ENCODE data around the gene STIMATE. TPM values are rescaled to one million over a fixed set of nuclear protein-coding genes. Genes with fewer than 3 reads are reported as not detected.

STIMATE gene
- total and polyA plus RNA-seq, 10 of the 15 experiments (the other 5 are each of a cell fraction or from before 2014, with no cell fraction given), result 0.24 to 24.1 (median 15.4) TPM

DNA sequence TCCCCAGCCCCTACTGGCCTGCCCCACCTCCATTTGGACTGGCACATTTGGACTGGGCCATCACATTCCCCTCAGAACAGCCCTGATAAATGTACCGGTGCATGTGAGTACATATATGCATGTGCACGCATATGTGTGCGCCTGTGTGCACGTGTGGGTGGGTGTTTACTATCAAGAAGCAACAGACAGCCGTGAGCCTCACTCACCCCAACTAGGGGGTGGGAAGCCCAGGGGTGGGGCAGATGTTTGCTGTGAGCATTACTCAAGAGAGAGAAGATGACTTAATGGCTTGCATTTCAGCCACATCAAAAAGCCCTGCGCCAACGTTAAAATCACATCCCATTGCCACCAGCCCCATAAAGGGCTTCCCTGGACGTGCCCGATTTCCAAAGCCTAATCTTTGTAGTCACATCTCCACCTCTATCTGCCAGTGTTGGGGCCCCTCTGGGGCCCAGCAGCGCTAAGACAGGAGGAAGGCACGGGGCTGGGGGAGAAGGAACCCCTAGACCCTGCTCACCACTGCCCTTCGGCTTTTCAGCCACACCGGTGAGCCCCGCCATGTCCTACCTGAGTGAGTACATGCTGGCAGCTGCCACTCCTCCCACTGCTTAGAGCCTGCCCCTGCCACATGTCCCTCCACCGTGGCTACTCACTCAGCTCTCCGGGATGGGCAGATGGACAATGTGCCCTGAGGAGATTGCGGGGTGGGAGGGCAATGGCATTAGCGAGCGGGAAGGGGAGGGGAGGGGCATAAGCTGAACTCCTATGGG is 91.9 kb downstream of the STIMATE start (continued):
- TF ChIP-seq, protein P1, sequence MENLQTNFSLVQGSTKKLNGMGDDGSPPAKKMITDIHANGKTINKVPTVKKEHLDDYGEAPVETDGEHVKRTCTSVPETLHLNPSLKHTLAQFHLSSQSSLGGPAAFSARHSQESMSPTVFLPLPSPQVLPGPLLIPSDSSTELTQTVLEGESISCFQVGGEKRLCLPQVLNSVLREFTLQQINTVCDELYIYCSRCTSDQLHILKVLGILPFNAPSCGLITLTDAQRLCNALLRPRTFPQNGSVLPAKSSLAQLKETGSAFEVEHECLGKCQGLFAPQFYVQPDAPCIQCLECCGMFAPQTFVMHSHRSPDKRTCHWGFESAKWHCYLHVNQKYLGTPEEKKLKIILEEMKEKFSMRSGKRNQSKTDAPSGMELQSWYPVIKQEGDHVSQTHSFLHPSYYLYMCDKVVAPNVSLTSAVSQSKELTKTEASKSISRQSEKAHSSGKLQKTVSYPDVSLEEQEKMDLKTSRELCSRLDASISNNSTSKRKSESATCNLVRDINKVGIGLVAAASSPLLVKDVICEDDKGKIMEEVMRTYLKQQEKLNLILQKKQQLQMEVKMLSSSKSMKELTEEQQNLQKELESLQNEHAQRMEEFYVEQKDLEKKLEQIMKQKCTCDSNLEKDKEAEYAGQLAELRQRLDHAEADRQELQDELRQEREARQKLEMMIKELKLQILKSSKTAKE (IDR thresholded peaks at IDR 0.05; ENCODE audit: low read depth, poor library complexity, severe bottlenecking), result no peak
- TF ChIP-seq SRF (IDR thresholded peaks at IDR 0.05; ENCODE audit: low read depth in 2 of 2, low read length in 2 of 2), result no peak
- no peak for TF ChIP-seq SUPT20H (IDR thresholded peaks at IDR 0.05; ENCODE audit: borderline replicate concordance, control insufficient read depth, low read depth, low read length)

DNA sequence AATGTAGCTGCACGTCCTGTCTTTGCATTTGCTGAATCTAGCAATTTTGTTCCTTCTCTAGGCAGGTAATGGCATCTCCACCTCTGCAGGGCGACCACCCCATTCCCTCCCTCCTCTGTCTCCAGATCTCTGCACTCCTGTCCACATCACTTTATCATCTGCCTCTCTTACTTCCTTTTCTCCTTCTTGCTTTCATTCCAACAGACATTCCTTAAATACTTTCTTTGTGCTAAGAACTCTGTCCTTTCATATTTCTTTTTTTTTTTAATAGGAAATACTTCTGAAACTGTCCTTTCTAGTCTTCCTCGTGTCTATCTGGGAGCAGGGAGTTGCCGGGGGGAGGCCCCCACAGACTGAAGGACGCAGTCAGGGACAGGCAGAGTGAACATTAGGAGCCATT is 95.5 kb downstream of the STIMATE start:
- FAIRE-seq (no peak), DNase-seq (ENCODE audit: low read depth, low spot score) (no peak), ATAC-seq (no peak)
- Histone ChIP-seq H3K4me2 (ENCODE audit: control insufficient read depth, insufficient read depth) (no peak overlapping the region), H4K20me1 (ENCODE audit: control insufficient read depth, insufficient read depth) (no peaks in the 10 kb centered on the region; the same call in 1 of the 2 replicates), H3K27ac (ENCODE audit: control insufficient read depth, insufficient read depth) (no peak overlapping the region), H3K4me1 (ENCODE audit: control insufficient read depth, insufficient read depth, low read length) (no peaks in the 10 kb centered on the region), H3K27me3 (replicated peaks in 1 of 2; ENCODE audit: control insufficient read depth in 2 of 2, insufficient read depth in 2 of 2, low read length in 1 of 2) (no peaks in the 10 kb centered on the region), H3K36me3 (ENCODE audit: control insufficient read depth in 2 of 2, insufficient read depth in 2 of 2, low read length in 1 of 2) (no peaks in the 10 kb centered on the region), H3K9me3 (replicated peaks; ENCODE audit: control insufficient read depth, insufficient read depth, low read length) (no peaks in the 10 kb centered on the region), H3K4me3 (no peak overlapping the region), H2AFZ (ENCODE audit: control insufficient read depth, low read depth, low read length) (no peak overlapping the region), H3K79me2 (ENCODE audit: control insufficient read depth, insufficient read depth, low read length) (no peaks in the 10 kb centered on the region), H3K9ac (ENCODE audit: control insufficient read depth, insufficient read depth, low read length) (no peak overlapping the region)
- 20% methylated on average over 4 of the region's 5 CpGs for WGBS (ENCODE audit: insufficient coverage, insufficient replicate concordance, low lambda C conversion rate, missing lambda C conversion rate)
- POLR2A ChIA-PET, result no interaction called here
- BruUV-seq (replicated peaks), result no TSS peak
- CTCF ChIA-PET, result interaction anchor here (1.2 kb wide), 1 partner anchor 10 kb away, joined by 3 read pairs; no protein-coding TSS in a partner anchor
- SMC1A ChIA-PET (ENCODE audit: uncharacterized antibody, unreplicated experiment), result no interaction called here
- RAD21 ChIA-PET (ENCODE audit: unreplicated experiment), result no interaction called here
- TF ChIP-seq CHD1 (IDR thresholded peaks at IDR 0.05; ENCODE audit: low read depth, low read length) (no peak), KDM1A (IDR thresholded peaks at IDR 0.05; ENCODE audit: borderline replicate concordance) (no peak), EGR1 (IDR thresholded peaks at IDR 0.05; ENCODE audit: borderline replicate concordance in 1 of 2, low read depth in 2 of 2, low read length in 2 of 2) (no peak), WRNIP1 (IDR thresholded peaks at IDR 0.05; ENCODE audit: borderline replicate concordance, low read depth, low read length) (no peak), NFYA (IDR thresholded peaks at IDR 0.05; ENCODE audit: borderline replicate concordance, low read depth, low read length) (no peak), STAT3 (IDR thresholded peaks at IDR 0.05; ENCODE audit: low read depth, low read length) (no peak)
- TF ChIP-seq, protein P2, sequence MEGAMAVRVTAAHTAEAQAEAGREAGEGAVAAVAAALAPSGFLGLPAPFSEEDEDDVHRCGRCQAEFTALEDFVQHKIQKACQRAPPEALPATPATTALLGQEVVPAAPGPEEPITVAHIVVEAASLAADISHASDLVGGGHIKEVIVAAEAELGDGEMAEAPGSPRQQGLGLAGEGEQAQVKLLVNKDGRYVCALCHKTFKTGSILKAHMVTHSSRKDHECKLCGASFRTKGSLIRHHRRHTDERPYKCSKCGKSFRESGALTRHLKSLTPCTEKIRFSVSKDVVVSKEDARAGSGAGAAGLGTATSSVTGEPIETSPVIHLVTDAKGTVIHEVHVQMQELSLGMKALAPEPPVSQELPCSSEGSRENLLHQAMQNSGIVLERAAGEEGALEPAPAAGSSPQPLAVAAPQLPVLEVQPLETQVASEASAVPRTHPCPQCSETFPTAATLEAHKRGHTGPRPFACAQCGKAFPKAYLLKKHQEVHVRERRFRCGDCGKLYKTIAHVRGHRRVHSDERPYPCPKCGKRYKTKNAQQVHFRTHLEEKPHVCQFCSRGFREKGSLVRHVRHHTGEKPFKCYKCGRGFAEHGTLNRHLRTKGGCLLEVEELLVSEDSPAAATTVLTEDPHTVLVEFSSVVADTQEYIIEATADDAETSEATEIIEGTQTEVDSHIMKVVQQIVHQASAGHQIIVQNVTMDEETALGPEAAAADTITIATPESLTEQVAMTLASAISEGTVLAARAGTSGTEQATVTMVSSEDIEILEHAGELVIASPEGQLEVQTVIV (IDR thresholded peaks at IDR 0.05; ENCODE audit: borderline replicate concordance, partially characterized antibody), result no peak
- TF ChIP-seq, protein P3, sequence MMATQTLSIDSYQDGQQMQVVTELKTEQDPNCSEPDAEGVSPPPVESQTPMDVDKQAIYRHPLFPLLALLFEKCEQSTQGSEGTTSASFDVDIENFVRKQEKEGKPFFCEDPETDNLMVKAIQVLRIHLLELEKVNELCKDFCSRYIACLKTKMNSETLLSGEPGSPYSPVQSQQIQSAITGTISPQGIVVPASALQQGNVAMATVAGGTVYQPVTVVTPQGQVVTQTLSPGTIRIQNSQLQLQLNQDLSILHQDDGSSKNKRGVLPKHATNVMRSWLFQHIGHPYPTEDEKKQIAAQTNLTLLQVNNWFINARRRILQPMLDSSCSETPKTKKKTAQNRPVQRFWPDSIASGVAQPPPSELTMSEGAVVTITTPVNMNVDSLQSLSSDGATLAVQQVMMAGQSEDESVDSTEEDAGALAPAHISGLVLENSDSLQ (IDR thresholded peaks at IDR 0.05), result no peak
- in situ Hi-C loops (cut with MboI) (no loop called here), intact Hi-C loops (cut with micrococcal nuclease; ENCODE audit: unreplicated experiment) (no loop called here)

All from GM12878 (cell line).